ENCODE data around the gene PRR33. TPM values are rescaled to one million over a fixed set of nuclear protein-coding genes. Genes with fewer than 3 reads are reported as not detected.

PRR33 gene
- total RNA-seq, 2 donors from 2014 or later: not detected

DNA sequence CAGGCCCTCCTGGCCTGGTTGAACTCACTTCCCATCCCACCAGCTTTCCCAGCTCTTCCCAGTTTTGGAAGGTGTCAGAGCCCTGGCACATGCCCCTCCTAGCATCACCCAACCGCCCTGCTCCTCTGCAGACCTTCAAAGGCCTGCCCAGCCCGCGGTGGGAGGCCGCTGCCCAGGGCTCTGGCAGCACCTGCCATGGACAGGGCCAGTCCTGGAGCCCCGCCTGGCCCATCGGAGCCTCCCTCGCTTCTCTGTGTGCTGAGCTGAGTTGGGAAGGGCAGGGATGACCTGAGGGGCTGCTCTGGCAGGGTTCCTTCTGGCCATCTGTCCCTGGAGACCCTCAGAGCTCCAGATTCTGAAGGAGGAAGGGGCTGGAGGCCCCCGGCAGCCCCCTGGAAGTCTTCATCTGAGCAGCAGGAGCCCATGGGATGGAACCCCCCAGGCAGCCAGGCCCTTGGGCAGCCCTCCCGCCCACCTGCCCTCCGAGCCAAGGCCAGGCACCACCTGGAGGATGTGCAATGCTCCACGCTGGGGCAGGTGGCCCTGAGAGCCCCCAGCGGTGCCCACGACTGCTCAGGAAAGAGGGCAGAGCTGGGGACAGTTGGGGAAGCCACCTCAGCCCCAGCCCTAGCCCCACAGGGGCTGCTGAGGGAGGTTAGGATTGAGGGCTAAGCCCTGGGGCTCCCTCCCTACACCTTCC lies 35.2 kb downstream of the PRR33 start:
- no peak for DNase-seq
- H3K27me3 ChIP-seq: no peaks in the 10 kb centered on the region
- TF ChIP-seq CTCF (IDR thresholded peaks at IDR 0.05) (no peak), POLR2A (IDR thresholded peaks at IDR 0.05) (no peak)
- WGBS, 2 donors: 82 to 90% methylated on average over 7 to 9 of the region's 13 CpGs
- intact Hi-C loops (cut with DNase I): no loop called here
- H3K4me1 ChIP-seq: no peaks in the 10 kb centered on the region
- no peaks in the 10 kb centered on the region for H3K36me3 ChIP-seq (replicated peaks in 1 of 2; ENCODE audit: insufficient read depth in 1 of 2, low read depth in 2 of 2)
- no peak for ATAC-seq
- no peaks in the 10 kb centered on the region for H3K9me3 ChIP-seq
- no peak overlapping the region for H3K27ac ChIP-seq
- no peak overlapping the region for H3K4me3 ChIP-seq

DNA sequence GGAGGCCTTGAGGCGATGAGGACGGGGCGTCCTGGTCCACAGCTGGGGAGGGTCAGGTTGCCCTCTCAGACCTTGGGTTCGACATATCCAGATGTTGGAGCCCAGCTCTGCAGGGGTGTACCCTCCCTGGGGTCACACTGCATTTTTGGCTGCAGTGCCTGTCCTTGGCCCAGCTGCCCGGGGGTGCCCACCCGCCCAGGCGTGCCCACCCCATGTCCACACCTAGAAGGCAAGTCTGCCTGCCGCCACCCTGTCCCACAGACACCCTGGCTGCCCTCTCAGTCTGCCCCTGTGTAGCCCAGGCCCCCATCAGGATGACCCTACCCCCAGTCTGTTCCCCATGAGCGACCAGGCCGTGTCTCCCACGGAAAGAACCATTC lies 35.8 kb downstream of the PRR33 start:
- 90% methylated on average over 9 of the region's 11 CpGs; no CpG with 5 or more reads in 1 of the 2 donors for WGBS, 2 donors
- Histone ChIP-seq H3K9me3 (no peaks in the 10 kb centered on the region), H3K27ac (no peak overlapping the region), H3K36me3 (replicated peaks in 1 of 2; ENCODE audit: insufficient read depth in 1 of 2, low read depth in 2 of 2) (no peaks in the 10 kb centered on the region), H3K27me3 (no peaks in the 10 kb centered on the region), H3K4me3 (no peak overlapping the region), H3K4me1 (no peaks in the 10 kb centered on the region)
- no peak for TF ChIP-seq POLR2A (IDR thresholded peaks at IDR 0.05)
- TF ChIP-seq CTCF (IDR thresholded peaks at IDR 0.05): no peak
- no peak for DNase-seq
- intact Hi-C loops (cut with DNase I): no loop called here
- ATAC-seq: no peak

DNA sequence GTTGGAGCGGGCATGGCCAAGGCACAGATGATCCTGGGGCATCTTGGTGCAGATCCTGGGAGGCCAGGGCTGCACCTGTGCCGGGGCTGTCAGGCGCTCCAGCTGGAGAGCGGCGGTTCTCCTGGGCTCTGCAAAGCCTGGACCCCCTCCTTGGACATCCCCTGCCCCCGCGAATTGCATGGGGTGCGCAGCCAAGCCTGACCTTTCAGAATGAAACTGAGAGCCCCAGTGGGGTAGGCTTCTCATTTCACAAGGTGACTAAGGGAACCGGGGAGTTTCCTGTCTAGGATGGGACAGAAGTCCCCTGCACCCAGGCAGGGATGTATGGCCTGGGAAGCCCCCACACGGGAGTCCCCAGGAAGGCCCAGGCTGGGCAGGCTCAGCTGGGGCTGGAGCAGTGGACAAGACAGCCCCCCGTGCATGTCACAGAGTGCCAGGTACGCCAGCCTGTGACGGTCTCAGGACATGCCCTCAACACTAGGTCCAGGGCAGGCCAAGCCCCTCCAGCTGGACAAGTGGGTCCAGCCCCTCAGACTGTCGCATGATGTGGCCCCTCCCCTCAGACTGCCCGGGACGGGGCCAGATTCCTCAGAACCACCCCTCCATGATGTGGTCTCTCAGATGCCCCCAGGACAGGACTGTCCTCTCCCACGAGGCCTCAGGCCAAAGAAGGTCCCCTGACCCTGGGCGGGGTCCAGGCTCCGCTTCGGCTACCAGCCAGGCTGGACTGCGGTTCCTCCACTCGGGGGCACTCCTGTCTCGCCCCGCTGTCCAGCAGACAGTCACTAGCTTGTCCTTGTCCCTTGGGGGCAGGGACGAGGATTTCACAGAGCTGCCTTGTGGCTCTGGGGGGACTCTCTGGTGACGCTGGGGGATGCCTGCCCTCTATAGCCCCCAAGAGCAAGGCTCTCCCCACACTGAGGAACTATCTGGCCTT lies 36.5 kb downstream of the PRR33 start:
- Histone ChIP-seq H3K27me3 (no peaks in the 10 kb centered on the region), H3K27ac (no peak overlapping the region), H3K36me3 (replicated peaks in 1 of 2; ENCODE audit: insufficient read depth in 1 of 2, low read depth in 2 of 2) (no peaks in the 10 kb centered on the region), H3K9me3 (no peaks in the 10 kb centered on the region), H3K4me3 (no peak overlapping the region), H3K4me1 (no peaks in the 10 kb centered on the region)
- intact Hi-C loops (cut with DNase I): no loop called here
- no peak for ATAC-seq
- DNase-seq: no peak
- TF ChIP-seq CTCF (IDR thresholded peaks at IDR 0.05): no peak
- TF ChIP-seq POLR2A (IDR thresholded peaks at IDR 0.05): no peak
- 86 to 87% methylated on average over 3 to 26 of the region's 26 CpGs for WGBS, 2 donors

DNA sequence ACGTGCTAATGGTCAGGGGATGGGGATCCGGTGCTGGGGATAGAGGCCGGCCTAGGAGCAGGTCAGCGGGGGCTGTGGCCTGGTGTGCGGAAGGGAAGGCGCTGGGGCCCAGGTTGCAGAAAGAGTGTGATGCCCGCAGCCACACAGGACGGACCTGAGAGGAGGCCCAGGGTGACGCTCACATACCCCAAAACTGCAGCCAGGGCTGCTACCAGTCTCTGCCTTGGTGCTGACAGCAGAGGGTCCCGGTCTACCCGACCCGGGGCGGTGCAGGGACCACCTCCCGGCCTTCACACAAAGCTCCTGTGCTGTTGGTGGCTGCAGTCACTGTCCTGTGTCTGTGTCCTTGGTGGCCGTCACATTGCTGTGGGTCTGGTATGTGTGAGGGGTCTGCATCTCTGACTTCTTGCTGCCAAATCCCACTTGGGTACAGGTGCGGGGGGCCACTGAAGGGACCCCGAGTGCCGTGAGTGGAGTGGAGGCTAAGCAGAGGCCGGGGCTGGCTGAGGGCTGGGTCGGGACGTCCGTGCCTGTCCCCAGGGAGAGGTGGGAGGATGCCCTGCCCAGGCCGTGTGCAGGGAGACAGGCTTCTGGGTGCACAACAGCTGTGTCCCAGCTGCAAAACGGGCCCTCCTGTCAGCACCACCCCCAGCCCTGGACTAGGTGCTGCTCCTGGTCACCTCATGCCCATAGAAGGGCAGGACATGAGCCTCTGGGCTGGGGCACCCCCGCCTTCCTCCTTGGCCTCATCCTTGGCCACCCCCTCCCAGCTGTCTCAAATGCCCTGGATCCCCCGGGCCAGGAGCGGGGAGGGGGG lies 37.4 kb downstream of the PRR33 start:
- no peaks in the 10 kb centered on the region for H3K27me3 ChIP-seq
- ATAC-seq: no peak
- no peaks in the 10 kb centered on the region for H3K36me3 ChIP-seq (replicated peaks in 1 of 2; ENCODE audit: insufficient read depth in 1 of 2, low read depth in 2 of 2)
- H3K4me1 ChIP-seq: no peaks in the 10 kb centered on the region
- TF ChIP-seq POLR2A (IDR thresholded peaks at IDR 0.05) (no peak), CTCF (IDR thresholded peaks at IDR 0.05) (no peak)
- WGBS, 2 donors: 75 to 96% methylated on average over 15 to 26 of the region's 27 CpGs
- H3K4me3 ChIP-seq: no peak overlapping the region
- no peak for DNase-seq
- no peaks in the 10 kb centered on the region for H3K9me3 ChIP-seq
- intact Hi-C loops (cut with DNase I): no loop called here
- no peak overlapping the region for H3K27ac ChIP-seq
